Measurements from ENCODE around the gene SLC37A2. TPM values are rescaled to one million over a fixed set of nuclear protein-coding genes. Genes with fewer than 3 reads are reported as not detected.
A peak's percentile ranks its signal among the peaks of the same experiment; 100 is the strongest.

SLC37A2 gene
- total and polyA plus RNA-seq, 12 donors = 15.3 to 389 (median 173) TPM

DNA sequence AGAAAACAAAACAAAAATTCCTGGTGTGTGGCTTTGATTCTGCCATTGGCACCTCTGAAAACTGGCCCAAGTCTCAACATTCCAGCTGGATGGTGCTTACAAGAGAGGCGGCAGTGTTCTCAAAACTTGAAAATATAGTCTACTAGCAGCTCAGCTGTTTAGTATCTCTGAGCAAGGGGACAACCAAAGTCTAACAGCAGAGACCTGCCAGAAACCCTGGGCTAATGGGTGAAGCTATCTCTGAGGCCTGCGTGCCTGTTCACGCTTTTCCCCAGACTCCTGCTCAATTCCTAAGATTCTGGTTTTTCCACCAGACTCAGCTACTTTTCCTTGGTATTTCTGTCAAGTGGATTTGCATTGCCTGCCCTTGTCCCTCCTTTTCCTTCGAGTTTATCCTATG, 30.4 kb downstream of the SLC37A2 start:
- Histone ChIP-seq H3K27ac (no peak overlapping the region), H3K9me3 (replicated peaks in 1 of 3) (no peaks in the 10 kb centered on the region), H3K4me1 (replicated peaks in 1 of 2) (peaks cover 6 to 8% of the 10 kb centered on the region in 2 donors), H3K27me3 (no peaks in the 10 kb centered on the region), H3K36me3 (replicated peaks in 1 of 2) (peaks cover 0 to 12% of the 10 kb centered on the region in 2 donors), H3K4me3 (no peak overlapping the region)
- 92 to 97% (median 93%) methylated on average over 4 of the region's 4 CpGs for WGBS, 4 donors
- intact Hi-C loops (cut with DNase I) = loop anchor here in 1 of 2 donors (5.0 kb wide), 1 partner anchor 254 kb away; no protein-coding TSS in a partner anchor
- peak in 1 of 7 donors; percentile 9 for DNase-seq
- TF ChIP-seq POLR2A (IDR thresholded peaks at IDR 0.05) (no peak), CTCF (IDR thresholded peaks at IDR 0.05) (no peak)

DNA sequence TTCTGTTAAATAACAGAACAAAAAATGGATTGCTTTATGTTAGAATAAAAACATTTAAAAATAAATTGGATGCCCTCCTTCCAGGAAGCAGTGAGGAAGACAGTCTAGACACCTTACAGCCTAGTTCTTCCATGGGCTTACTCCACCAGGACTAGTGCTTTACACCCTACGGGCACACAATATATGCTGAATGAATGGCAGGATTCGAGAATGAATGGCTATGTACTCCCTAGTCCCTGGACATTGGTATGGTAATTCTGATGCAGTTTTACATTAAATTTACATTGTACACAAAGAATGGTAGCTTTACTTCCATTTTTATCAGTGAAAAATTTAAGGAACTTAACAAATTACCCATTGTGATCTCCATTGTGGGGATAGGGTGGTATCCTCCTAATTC, 31.6 kb downstream of the SLC37A2 start:
- Histone ChIP-seq H3K4me1 (replicated peaks in 1 of 2) (peaks cover 6 to 8% of the 10 kb centered on the region in 2 donors), H3K27ac (no peak overlapping the region), H3K4me3 (no peak overlapping the region), H3K27me3 (no peaks in the 10 kb centered on the region), H3K36me3 (replicated peaks in 1 of 2) (peaks cover 0 to 12% of the 10 kb centered on the region in 2 donors), H3K9me3 (replicated peaks in 1 of 3) (no peaks in the 10 kb centered on the region)
- TF ChIP-seq POLR2A (IDR thresholded peaks at IDR 0.05) (no peak), CTCF (IDR thresholded peaks at IDR 0.05) (no peak)
- DNase-seq = no peak
- WGBS, 4 donors = 94 to 100% (median 95%) methylated on average over 2 of the region's 2 CpGs
- intact Hi-C loops (cut with DNase I) = loop anchor here in 1 of 2 donors (5.0 kb wide), 1 partner anchor 253 kb away; no protein-coding TSS in a partner anchor

DNA sequence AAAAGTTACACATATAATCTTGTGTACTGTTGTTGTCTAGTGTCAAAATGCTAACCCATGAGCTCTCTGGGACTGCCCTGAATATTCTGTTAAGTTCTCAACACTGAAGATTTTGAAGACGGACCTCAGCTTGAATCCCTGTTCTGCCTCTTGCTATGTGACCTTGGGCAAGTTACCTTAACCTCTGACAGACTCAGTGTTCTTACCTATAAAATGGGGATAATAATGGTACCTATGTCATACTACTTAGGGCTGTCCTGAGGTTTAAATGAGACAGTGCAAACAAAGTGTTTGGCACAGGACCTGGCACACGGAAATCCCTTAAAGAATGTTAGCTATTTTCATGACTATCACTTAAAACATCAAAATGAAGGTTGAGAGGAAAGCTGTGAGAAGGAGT, 37.0 kb downstream of the SLC37A2 start:
- intact Hi-C loops (cut with DNase I) = no loop called here
- 73 to 83% (median 78%) methylated on average over 2 of the region's 2 CpGs for WGBS, 4 donors
- Histone ChIP-seq H3K9me3 (replicated peaks in 1 of 3) (no peaks in the 10 kb centered on the region), H3K4me1 (replicated peaks in 1 of 2) (no peaks in the 10 kb centered on the region), H3K27me3 (no peaks in the 10 kb centered on the region), H3K4me3 (no peak overlapping the region), H3K27ac (no peak overlapping the region), H3K36me3 (replicated peaks in 1 of 2) (peaks cover 0 to 12% of the 10 kb centered on the region in 2 donors)
- no peak for DNase-seq
- TF ChIP-seq CTCF (IDR thresholded peaks at IDR 0.05) (no peak), POLR2A (IDR thresholded peaks at IDR 0.05) (no peak)

DNA sequence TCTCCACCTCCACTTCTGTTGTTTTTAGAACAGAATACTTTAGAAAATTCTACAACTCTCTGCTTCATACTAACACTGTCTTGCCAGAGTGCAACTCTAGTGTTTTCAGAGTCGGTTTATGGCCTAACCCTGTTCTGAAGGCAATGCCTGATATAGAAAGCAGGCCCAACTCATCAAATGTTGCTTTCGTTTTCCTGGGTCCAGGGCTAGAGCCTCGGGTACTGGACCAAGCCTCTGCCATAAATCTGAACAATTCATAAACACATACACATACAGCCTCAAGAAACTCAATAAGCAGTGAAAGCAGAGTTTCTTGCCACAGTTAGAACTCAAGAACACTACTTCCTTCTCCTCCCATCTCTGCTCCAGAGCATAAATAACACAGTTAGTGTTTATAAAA, 38.5 kb downstream of the SLC37A2 start:
- TF ChIP-seq CTCF (IDR thresholded peaks at IDR 0.05) (no peak), POLR2A (IDR thresholded peaks at IDR 0.05) (no peak)
- no peak for DNase-seq
- H3K27ac ChIP-seq = no peak overlapping the region
- H3K9me3 ChIP-seq (replicated peaks in 1 of 3) = no peaks in the 10 kb centered on the region
- H3K4me1 ChIP-seq (replicated peaks in 1 of 2) = no peaks in the 10 kb centered on the region
- H3K27me3 ChIP-seq = no peaks in the 10 kb centered on the region
- H3K36me3 ChIP-seq (replicated peaks in 1 of 2) = peaks cover 0 to 12% of the 10 kb centered on the region in 2 donors
- WGBS, 4 donors = 87 to 89% (median 88%) methylated on average over 3 of the region's 3 CpGs
- H3K4me3 ChIP-seq = no peak overlapping the region
- intact Hi-C loops (cut with DNase I) = no loop called here
